A549 treated with DMSO at 1 μM for 4 hours (cell line): ENCODE measurements around the gene GALK2. TPM values are rescaled to one million over a fixed set of nuclear protein-coding genes. Genes with fewer than 3 reads are reported as not detected.

Source experiments
- total RNA-seq: library from RNA; stranded (reverse); fragments of 200-300 nt; extraction: Qiagen RNA extraction; gene quantifications from 5 replicates; pipeline ENCODE4 v1.2.3, GENCODE V29; 2022; ENCODE audit warnings: low read depth

GALK2 gene
- total RNA-seq: 20.6 to 23.4 TPM (median 21.9 TPM) in 5 replicates

DNA sequence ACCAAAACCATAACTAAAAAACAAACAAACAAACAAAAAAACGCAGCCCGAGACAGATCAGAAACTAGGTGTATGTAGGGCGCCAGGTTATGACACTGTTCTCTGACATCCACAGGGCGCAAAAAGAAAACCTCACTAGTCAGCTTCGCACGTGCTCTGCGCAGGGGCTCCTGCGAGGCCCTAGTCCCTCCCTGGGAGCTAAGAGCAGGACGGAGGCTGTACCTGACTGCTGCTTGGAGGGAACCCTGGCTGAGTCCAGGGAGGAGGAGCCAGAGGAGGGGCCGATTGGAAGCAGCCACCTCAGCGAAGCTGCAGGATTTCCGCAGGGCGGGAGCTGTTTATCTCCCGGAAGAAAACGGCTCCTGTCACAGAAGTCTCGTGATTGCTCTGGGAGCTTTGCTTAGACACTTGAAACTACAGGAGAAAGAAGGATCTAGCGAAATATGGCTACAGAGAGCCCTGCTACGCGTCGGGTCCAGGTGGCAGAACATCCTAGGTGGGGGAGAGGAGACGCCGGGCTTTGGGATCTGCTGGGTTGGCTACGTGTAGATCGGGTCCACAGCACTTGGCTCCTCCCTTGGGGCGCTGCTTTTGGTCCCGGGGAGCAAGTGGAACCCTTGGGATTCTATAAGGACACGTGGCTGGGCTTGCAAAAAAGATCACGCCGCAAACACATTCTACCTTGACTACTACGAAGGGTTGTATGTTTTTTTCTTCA, at the start of gene GALK2:
Gene GALK2, plus strand, starts transcription at position 368 of the 718 bp plus-strand sequence. Its CDS starts 76 bp downstream, at position 444.

DNA sequence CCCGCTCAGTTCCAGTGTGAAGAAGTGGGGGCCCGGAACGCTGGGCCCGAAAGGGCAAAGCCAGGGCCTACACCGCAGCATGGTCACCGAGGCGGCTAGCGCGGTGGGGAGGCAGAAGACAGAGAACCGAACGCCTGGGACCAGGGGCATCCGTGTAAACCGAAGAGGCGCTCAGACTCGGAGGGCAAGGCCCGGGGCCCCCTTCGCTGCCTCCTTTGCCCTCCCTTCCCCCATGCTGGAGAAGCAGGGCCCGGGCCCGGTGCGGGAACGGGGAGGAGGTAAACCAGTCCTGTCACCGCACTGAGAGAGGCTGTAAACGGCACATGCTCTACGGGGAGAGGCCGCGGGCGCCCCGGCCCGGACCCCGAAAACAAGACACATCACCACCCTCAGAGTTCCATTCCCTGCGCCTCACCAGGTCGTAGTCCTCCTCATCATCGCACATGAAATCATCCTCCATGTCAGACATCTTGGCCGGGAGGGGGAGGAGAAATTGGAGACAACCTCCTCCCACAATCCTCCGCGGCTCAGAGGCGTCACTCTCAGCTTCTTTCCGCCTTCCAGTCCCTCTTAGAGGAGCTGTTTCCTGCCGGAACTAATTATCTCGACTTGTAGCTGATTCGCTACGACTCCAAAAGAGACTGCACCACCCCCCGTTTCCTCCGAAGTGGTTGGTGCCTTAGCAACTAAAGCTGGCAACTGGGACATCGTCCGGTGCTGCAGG, 14.8 kb upstream of the GALK2 start, which contains the start of gene COPS2:
Gene COPS2, minus strand, starts transcription at position 490 of the 724 bp plus-strand sequence. Its CDS starts 21 bp downstream, at position 469.

Other genes with a start within 250 kb of the GALK2 start
- 0.80 to 1.1 TPM (median 1.0 TPM) in 5 replicates for gene SHC4, start 206.3 kb upstream of the GALK2 start, total RNA-seq
- gene SECISBP2L, start 123.8 kb upstream of the GALK2 start, total RNA-seq: 6.2 to 10.4 TPM (median 8.7 TPM) in 5 replicates
- gene COPS2, start 14.6 kb upstream of the GALK2 start, total RNA-seq: 61.8 to 91.1 TPM (median 72.3 TPM) in 5 replicates